HG02588 (cell line): ENCODE data around the gene IL4R.
"Not testable (repeated sequence)": the region's sequence is repeated elsewhere in the genome, so short reads cannot be mapped to it uniquely, and the experiment has no call there.

Experiments used
- ATAC-seq: cut with Tn5 transposase; IDR thresholded peaks from one replicate; pipeline ENCODE4 v1.9.1; 2021; ENCODE audit warnings: mild to moderate bottlenecking, moderate library complexity; ENCODE audit not compliant: unreplicated experiment

Gene IL4R

GRCh38 chr16:27401768-27402568 is 88.2 kb downstream of the IL4R start, which contains the start of gene IL21R:
IL21R (plus strand) TSS chr16:27402174; CDS start chr16:27430072, 27,898 bp downstream.
- peak; percentile 45 for ATAC-seq

GRCh38 chr16:27402569-27402963 is 88.8 kb downstream of the IL4R start:
- ATAC-seq = no peak

GRCh38 chr16:27402964-27403600 is 89.3 kb downstream of the IL4R start:
- no peak for ATAC-seq

GRCh38 chr16:27403601-27403992 is 89.8 kb downstream of the IL4R start:
- ATAC-seq = no peak

DNA sequence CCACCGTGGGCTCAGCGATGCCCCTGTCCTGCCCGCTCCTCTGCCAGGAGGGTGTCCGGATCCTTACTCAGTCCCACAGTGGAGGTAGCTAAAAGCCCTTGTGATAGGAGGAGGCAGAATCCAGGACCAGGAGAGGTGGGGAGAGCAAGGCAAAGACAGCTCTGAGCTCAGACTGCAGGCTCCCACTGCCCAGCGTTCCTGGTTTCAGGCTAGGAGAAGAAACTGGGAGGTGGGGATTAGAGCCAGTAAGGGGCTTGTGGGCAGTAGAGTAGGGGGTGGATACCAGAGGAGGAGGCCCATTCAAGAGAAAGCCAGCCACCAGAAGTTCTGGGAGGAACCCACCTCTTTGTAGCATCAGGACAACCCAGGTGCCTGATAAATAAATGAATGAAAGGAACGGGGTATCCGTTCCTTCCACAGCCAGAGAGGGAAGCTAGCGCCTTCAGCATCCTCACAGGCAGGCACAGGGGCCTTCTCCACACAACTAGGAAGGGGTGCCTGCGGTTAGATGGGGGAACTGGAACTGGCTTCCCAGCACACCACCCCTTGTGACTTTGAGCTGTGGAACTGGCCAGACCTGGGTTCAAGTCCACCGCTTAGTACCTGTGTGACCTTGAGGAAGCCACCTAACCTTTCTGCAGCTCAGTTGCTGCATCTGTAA is 90.5 kb downstream of the IL4R start:
- ATAC-seq = no peak

GRCh38 chr16:27405546-27406451 is 92.0 kb downstream of the IL4R start:
- ATAC-seq = no peak

DNA sequence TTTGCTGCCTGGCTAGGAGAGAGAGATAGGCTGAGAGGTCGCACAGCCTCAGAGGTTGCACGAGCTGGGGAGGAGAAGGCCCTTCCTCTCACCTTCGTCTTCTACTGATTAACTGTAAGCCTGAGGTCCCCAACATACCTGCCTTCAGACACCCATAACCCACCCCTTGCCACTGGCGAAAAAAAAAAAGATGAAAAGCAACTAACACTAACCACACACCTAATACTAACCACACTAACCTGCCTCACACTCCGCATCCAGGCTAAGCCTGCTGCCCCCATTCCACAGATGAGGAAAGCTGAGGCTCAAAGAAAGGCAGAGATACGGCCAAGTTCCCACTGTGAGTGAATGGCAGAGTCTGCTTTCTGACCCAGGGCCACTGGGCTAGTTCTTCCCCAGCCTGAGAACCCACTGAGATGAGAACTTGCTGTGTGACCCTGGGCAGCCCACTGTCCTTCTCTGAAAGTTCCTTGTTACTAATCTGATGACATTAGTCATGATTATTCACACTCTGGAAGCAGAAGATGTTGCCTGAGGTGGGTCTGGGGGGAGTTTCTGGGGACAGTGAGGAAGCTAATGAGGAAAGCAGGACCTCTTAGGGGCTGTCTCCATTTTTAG is 92.8 kb downstream of the IL4R start:
- ATAC-seq = no peak

DNA sequence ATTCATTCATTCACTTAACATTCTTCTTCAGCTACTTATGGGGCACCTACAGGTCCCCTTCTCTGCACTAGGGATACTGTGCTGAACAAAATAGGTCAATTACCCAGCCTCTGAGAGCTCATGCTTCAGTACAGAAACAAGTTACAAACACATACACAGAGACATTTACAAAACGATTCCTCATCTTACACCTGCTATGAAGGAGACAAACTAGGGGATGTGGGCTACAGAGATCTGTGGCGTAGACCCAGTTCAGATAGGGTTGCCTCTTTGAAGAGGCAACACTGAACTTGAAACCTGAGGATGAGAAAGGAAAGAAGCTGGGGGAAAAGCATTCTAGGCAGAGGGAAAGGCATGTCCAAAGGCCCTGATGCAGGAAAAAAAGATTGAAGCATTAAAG is 93.4 kb downstream of the IL4R start:
- no peak for ATAC-seq

DNA sequence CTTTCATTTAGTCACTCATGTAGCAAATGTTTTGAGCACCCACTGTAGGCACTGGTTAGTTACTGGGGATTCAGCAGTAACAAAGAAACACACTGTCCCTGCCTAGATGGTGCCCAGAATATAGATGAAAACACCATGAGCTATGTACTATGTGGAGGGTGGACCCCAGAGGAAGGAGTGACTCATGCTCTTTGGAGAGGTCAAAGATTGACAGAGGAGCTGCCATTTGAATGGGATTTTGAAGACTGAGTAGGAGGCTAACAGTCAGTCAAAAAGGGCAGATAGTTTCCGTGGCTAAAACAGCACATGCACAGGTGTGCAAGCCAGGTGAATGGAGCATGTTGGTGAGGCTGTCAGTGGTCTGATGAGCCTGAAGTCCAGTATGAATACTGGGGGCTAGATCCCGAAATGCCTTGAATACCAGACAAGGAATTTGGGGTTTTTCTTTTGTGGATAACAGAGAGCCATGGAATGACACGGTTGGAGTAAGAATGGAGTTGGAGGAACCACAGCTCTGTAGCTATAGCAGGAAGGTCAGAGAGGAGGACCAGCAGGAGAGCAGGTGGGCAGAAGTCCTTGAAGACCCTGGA is 94.3 kb downstream of the IL4R start:
- ATAC-seq = peak; percentile 32

GRCh38 chr16:27408602-27409031 is 94.8 kb downstream of the IL4R start:
- peak; percentile 22 for ATAC-seq

GRCh38 chr16:27409958-27410357 is 96.2 kb downstream of the IL4R start:
- not testable (repeated sequence) for ATAC-seq

GRCh38 chr16:27410761-27411160 is 97.0 kb downstream of the IL4R start:
- ATAC-seq = no peak

- no peak for ATAC-seq
Observed at GRCh38 chr16:27413956-27414355, 100.2 kb downstream of the IL4R start.
